HCT116 (cell line): Measurements from ENCODE around the gene OSBPL5. TPM values are rescaled to one million over a fixed set of nuclear protein-coding genes. Genes with fewer than 3 reads are reported as not detected.
A peak's percentile ranks its signal among the peaks of the same experiment; 100 is the strongest.

Experiments used
- ATAC-seq: fragments of 200-7000 bp; cut with Tn5 transposase; 2 replicates; pipeline ENCODE4 v1.9.1; 2020; ENCODE audit warnings: mild to moderate bottlenecking, moderate library complexity
- BruUV-seq: library from RNA; stranded (reverse); fragments of 400-500 nt; replicated peaks from 2 replicates; lab custom pipeline; 2021; lab: Mats Ljungman, UMichigan
- CTCF ChIA-PET: fragments of 300-600 bp; sonication (Branson Sonifier 250); formaldehyde crosslinking; loops from one replicate; lab custom pipeline; 2021; ENCODE audit warnings: antibody characterized with exemption; lab: Charles Lee
- POLR2A ChIA-PET: fragments of 300-600, 350-600 bp; sonication (Branson Sonifier 250); formaldehyde crosslinking; loops from one replicate; lab custom pipeline; 2021; ENCODE audit warnings: antibody characterized with exemption; lab: Charles Lee
- RAD21 ChIA-PET, 2 experiments: fragments of 300-600 bp; sonication (Branson Sonifier 250); formaldehyde crosslinking; loops; one replicate each; lab custom pipeline; 2023; ENCODE audit warnings: low total read pairs in 2 of 2; ENCODE audit not compliant: uncharacterized antibody in 2 of 2, unreplicated experiment in 2 of 2, low non-redundant PET in 1 of 2; lab: Charles Lee
- DNase-seq: peaks from one replicate; pipeline ENCODE4 v3.0.0-alpha.2; 2010; ENCODE audit warnings: low read depth, low spot score
- H2AFZ ChIP-seq: fragments of 200-600 bp; shearing (Covaris generic), sonication (generic); 2 replicates; pipeline ENCODE4 v1.6.1; 2017; ENCODE audit warnings: low read depth, mixed run types, mixed read lengths, antibody characterized with exemption, low read length; ENCODE audit not compliant: poor library complexity, severe bottlenecking
- H3K27ac ChIP-seq: 2 replicates; pipeline ENCODE4 v1.5.1; 2012; ENCODE audit warnings: low read depth, low read length
- H3K27me3 ChIP-seq: fragments of 200-600 bp; sonication (generic); 2 replicates; pipeline ENCODE4 v1.6.1; 2016; ENCODE audit warnings: mixed run types, low read length, mixed read lengths; ENCODE audit not compliant: insufficient read depth
- H3K36me3 ChIP-seq, 2 experiments: fragments of 200-500 bp in 1 of 2; fragments of 200-600 bp in 1 of 2; sonication (Bioruptor generic) in 1 of 2; sonication (generic) in 1 of 2; 2 replicates each; pipeline versions ENCODE4 v1.5.1 to v1.6.1; 2014 to 2016; ENCODE audit warnings: low read length in 2 of 2, inconsistent platforms in 1 of 2, mixed read lengths in 1 of 2, mixed run types in 1 of 2; ENCODE audit not compliant: insufficient read depth in 2 of 2, control insufficient read depth in 1 of 2
- H3K4me1 ChIP-seq, 2 experiments: fragments of 200-600 bp in 1 of 2; sonication (generic) in 1 of 2; 2 replicates each; pipeline versions ENCODE4 v1.5.1 to v1.6.1; 2012 to 2017; ENCODE audit warnings: low read length in 2 of 2, inconsistent platforms in 1 of 2, mild to moderate bottlenecking in 1 of 2, mixed read lengths in 1 of 2, mixed run types in 1 of 2, moderate library complexity in 1 of 2; ENCODE audit not compliant: insufficient read depth in 2 of 2, control insufficient read depth in 1 of 2
- H3K4me2 ChIP-seq: fragments of 200-600 bp; sonication (generic); 2 replicates; pipeline ENCODE4 v1.6.1; 2017; ENCODE audit warnings: mixed run types, low read length, mixed read lengths
- H3K4me3 ChIP-seq, 2 experiments: fragments of 200-600 bp in 1 of 2; sonication (generic) in 1 of 2; replicated peaks in 1 of 2; 2 replicates each; pipeline ENCODE4 v1.5.1; 2011 to 2016; ENCODE audit warnings: low read length in 2 of 2, control low read depth in 1 of 2, low read depth in 1 of 2, mild to moderate bottlenecking in 1 of 2, mixed read lengths in 1 of 2, mixed run types in 1 of 2
- H3K79me2 ChIP-seq: fragments of 200-600 bp; sonication (generic); 2 replicates; pipeline ENCODE4 v1.6.1; 2017; ENCODE audit warnings: mild to moderate bottlenecking, mixed run types, low read length, moderate library complexity, mixed read lengths; ENCODE audit not compliant: insufficient read depth
- H3K9ac ChIP-seq: fragments of 200-600 bp; sonication (generic); 2 replicates; pipeline ENCODE4 v1.6.1; 2016; ENCODE audit warnings: low read length, mixed read lengths
- H3K9me2 ChIP-seq: fragments of 200-600 bp; sonication (generic), shearing (Covaris generic); 2 replicates; pipeline ENCODE4 v1.6.1; 2017; ENCODE audit warnings: mixed run types, mild to moderate bottlenecking, moderate library complexity; ENCODE audit not compliant: insufficient read depth
- H3K9me3 ChIP-seq, 2 experiments: fragments of 200-500 bp in 1 of 2; fragments of 200-600 bp in 1 of 2; sonication (Bioruptor generic) in 1 of 2; sonication (generic) in 1 of 2; 2 replicates each; pipeline ENCODE4 v1.6.1; 2014 to 2017; ENCODE audit warnings: low read length in 2 of 2, mixed read lengths in 2 of 2, inconsistent platforms in 1 of 2, low read depth in 1 of 2, mild to moderate bottlenecking in 1 of 2, mixed run types in 1 of 2, moderate library complexity in 1 of 2; ENCODE audit not compliant: control insufficient read depth in 1 of 2, insufficient read depth in 1 of 2
- H4K20me1 ChIP-seq: fragments of 200-600 bp; sonication (generic), shearing (Covaris generic); 2 replicates; pipeline ENCODE4 v1.6.1; 2017; ENCODE audit warnings: mixed run types, mild to moderate bottlenecking, moderate library complexity; ENCODE audit not compliant: insufficient read depth
- ATF3 ChIP-seq: IDR thresholded peaks from 2 replicates; pipeline ENCODE4 v1.6.1; 2012
- CTCF ChIP-seq, 3 experiments: fragments of 200-600 bp in 1 of 3; sonication (generic) in 1 of 3; IDR thresholded peaks in 2 of 3; conservative IDR thresholded peaks in 1 of 3; 2 replicates each; pipeline ENCODE4 v1.5.1; 2012 to 2017; ENCODE audit warnings: low read depth in 2 of 3, low read length in 2 of 3, antibody characterized with exemption in 1 of 3, borderline replicate concordance in 1 of 3, control low read depth in 1 of 3, mild to moderate bottlenecking in 1 of 3, mixed read lengths in 1 of 3, mixed run types in 1 of 3, moderate library complexity in 1 of 3; ENCODE audit not compliant: insufficient read depth in 1 of 3
- EGR1 ChIP-seq: IDR thresholded peaks from 2 replicates; pipeline ENCODE4 v1.6.1; 2012; ENCODE audit warnings: low read depth
- EZH2 ChIP-seq: fragments of 200-600 bp; sonication (generic); IDR thresholded peaks from 2 replicates; pipeline ENCODE4 v1.6.1; 2017; ENCODE audit warnings: antibody characterized with exemption, mixed run types
- EZH2phosphoT487 ChIP-seq: fragments of 200-600 bp; IDR thresholded peaks from 2 replicates; pipeline ENCODE4 v1.6.1; 2018; ENCODE audit warnings: antibody characterized with exemption, borderline replicate concordance
- MAX ChIP-seq: IDR thresholded peaks from 2 replicates; pipeline ENCODE4 v1.6.1; 2012
- POLR2AphosphoS5 ChIP-seq: IDR thresholded peaks from 2 replicates; pipeline ENCODE4 v1.6.1; 2011; ENCODE audit warnings: mild to moderate bottlenecking, low read depth, low read length, moderate library complexity
- RAD21 ChIP-seq: IDR thresholded peaks from 2 replicates; pipeline ENCODE4 v1.6.1; 2012; ENCODE audit warnings: low read depth, mild to moderate bottlenecking
- ZBTB33 ChIP-seq: IDR thresholded peaks from 2 replicates; pipeline ENCODE4 v1.6.1; 2011; ENCODE audit warnings: mild to moderate bottlenecking, low read length, moderate library complexity; ENCODE audit not compliant: insufficient replicate concordance; ENCODE audit errors: extremely low read depth
- ZNF274 ChIP-seq: fragments of 200-500 bp; sonication (Bioruptor generic); IDR thresholded peaks from 2 replicates; pipeline ENCODE4 v1.6.1; 2014; ENCODE audit warnings: mild to moderate bottlenecking, low read depth, low read length, inconsistent platforms
- intact Hi-C: fragments of 100-400 bp; cut with micrococcal nuclease; formaldehyde crosslinking; loops from 2 replicates; pipeline ENCODE4 v1.10.0; 2022
- total RNA-seq: library from RNA; stranded (reverse); gene quantifications from one replicate; pipeline ENCODE4 v1.2.1, GENCODE V29; 2021; ENCODE audit not compliant: unreplicated experiment

The OSBPL5 gene
- total RNA-seq, 1 experiment from 2014 or later: 44.2 TPM

GRCh38 chr11:3126207-3126865, 38.8 kb downstream of the OSBPL5 start:
- peak overlapping the region; percentile 88 for H3K27ac ChIP-seq
- ChIA-PET CTCF (no interaction called here), POLR2A (no interaction called here), RAD21 (interaction anchor here in 1 of 2 experiments (0.6 kb wide), 1 partner anchor 196 kb away, joined by 3 read pairs; no protein-coding TSS in a partner anchor)
- peak overlapping the region; percentile 56 to 69 for H3K4me3 ChIP-seq
- no peaks in the 10 kb centered on the region for H3K9me3 ChIP-seq
- no peaks in the 10 kb centered on the region for H3K9me2 ChIP-seq
- peak overlapping the region; percentile 85 for H3K4me2 ChIP-seq
- no peaks in the 10 kb centered on the region for H4K20me1 ChIP-seq
- DNase-seq (peak; percentile 79), ATAC-seq (peak; percentile 93)
- intact Hi-C loops: no loop called here
- TF ChIP-seq MAX (peak; percentile 98), CTCF (IDR thresholded peaks at IDR 0.05 in 2 of 3, conservative IDR thresholded peaks at IDR 0.05 in 1 of 3; ENCODE audit: borderline replicate concordance in 1 of 3, insufficient read depth in 1 of 3, low read depth in 2 of 3, low read length in 2 of 3) (no peak), EZH2 (no peak), EGR1 (peak; percentile 94), ATF3 (no peak), POLR2AphosphoS5 (peak; percentile 90), EZH2phosphoT487 (no peak), ZBTB33 (peak; percentile 19), RAD21 (no peak), ZNF274 (no peak)
- H3K4me1 ChIP-seq: peaks cover 22 to 51% of the 10 kb centered on the region in 2 experiments
- H3K79me2 ChIP-seq: peaks cover 26% of the 10 kb centered on the region
- no TSS peak for BruUV-seq
- no peak overlapping the region for H2AFZ ChIP-seq
- peaks cover 2 to 8% of the 10 kb centered on the region in 2 experiments; a peak in 1 of 4 replicates for H3K36me3 ChIP-seq
- H3K9ac ChIP-seq: peak overlapping the region; percentile 70
- H3K27me3 ChIP-seq: no peaks in the 10 kb centered on the region
